GM19238 (cell line): Measurements from ENCODE around the gene SLC38A8.
A peak's percentile ranks its signal among the peaks of the same experiment; 100 is the strongest.

ENCODE experiments used
- DNase-seq: peaks from one replicate; pipeline ENCODE4 v3.0.0; 2011; ENCODE audit warnings: low spot score; ENCODE audit not compliant: insufficient read length

Gene SLC38A8

DNA sequence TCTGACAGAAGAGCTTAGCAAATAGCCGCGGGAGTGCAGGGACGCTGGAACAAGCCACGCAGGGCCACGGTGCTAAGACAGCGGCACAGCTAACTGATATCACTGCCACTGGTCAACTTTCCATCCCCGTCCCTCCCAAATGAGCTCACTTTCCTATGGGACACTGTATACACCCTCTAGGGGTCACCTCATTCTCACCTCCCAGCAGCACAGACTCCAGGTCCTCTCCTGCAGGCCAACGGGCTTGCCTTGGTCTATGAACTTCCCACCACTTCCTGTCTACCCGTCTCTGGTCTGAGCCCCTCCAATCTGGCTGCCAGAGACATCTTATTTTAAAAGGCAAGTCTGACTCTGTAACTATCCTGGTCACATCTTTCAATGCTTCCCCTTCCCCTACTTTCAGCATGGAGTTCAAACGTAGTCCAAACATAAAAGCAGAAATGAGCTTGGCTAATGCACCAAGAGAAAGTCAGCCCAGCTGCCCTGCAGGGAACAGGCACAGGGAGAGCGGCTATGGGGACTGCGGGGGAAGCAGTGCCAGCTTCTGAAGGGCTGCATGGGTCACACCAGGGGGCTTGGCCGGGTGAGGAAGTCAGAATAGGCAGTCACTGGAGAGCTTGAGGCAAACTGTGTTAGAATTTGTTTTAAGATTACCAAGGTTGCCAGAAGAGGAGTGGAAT, 26.3 kb upstream of the SLC38A8 start:
- DNase-seq, result no peak

DNA sequence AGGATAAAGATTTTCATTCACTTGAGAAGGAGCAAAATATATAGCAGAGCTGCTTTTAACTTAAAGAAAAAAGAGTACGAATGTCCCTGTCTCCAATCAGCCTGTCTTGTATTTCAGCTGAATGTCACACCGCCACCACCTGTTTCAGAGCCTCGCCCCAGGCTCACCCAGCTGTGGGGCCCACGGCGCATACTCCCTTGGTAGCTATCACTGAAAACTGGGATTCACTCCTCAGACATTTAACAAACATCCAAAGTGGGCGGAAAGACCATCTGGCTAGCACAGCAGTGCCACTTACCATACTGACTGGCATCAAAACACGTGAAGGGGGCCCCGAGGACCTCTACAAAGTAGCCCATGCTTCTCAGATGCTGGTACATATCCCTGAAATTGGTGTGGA, 25.4 kb upstream of the SLC38A8 start:
- no peak for DNase-seq

DNA sequence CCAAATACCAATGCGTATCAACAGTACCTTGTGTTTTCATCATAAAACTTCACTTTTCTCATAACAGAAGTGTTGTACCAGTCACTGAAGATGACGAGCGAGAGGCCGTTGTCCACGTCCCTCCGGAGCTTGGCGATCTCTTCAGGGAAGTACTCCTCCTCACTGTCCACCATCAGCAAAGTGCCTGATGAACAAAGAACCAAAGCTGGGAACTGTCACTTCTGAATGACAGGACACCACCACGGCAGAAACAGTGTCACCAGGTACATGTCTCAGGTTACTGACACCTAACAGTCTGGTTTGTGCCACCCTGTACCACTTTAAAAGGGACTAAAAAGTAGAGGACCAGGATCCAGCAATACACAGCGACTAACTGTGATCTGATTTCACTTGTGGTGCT, 25.0 kb upstream of the SLC38A8 start:
- DNase-seq, result no peak

DNA sequence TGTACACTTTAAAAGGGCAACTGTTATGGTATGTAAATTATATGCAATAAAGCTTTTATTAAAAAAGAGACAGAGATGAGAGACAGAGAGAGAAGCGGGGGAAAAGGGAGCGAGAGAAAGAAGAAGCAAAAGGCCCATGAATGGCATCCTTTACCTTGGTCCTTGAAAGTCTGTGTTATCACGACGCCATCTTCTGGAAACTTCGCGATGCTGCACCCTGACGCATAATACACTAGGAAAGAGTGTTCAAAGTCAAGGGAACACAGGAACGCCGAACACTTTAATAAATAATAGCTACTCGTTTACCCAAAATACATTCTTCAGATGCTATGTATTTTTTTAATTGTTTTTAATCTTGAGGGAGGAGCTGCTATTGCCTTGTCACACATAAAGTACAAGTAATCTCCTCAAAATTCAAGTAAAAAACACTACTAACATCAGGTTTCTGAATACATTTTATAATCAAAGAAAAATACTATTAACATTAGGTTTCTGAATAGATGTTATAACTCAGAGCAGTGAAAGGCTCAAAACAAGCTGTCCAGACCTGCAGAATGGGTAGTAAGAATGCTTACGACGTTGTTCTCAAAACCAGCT, 23.0 kb upstream of the SLC38A8 start:
- no peak for DNase-seq

DNA sequence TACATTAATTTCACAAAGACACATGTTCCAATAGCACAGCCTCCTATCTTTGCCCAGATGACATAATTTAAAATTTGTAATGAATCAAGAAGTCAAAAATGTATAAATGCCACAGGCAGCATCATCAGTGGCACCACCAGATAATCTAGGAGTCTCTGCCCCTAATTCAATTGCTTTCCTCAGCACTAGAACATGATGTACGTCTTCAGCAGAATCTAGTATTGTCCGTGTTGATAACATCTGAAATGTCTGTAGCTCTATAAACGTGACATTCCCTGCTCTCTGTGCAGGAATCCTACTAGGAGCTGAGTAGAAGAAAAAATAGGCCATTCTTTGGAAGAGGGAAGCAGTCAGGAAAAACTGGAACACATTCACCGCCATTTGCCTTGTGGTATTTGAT, 21.4 kb upstream of the SLC38A8 start:
- no peak for DNase-seq

DNA sequence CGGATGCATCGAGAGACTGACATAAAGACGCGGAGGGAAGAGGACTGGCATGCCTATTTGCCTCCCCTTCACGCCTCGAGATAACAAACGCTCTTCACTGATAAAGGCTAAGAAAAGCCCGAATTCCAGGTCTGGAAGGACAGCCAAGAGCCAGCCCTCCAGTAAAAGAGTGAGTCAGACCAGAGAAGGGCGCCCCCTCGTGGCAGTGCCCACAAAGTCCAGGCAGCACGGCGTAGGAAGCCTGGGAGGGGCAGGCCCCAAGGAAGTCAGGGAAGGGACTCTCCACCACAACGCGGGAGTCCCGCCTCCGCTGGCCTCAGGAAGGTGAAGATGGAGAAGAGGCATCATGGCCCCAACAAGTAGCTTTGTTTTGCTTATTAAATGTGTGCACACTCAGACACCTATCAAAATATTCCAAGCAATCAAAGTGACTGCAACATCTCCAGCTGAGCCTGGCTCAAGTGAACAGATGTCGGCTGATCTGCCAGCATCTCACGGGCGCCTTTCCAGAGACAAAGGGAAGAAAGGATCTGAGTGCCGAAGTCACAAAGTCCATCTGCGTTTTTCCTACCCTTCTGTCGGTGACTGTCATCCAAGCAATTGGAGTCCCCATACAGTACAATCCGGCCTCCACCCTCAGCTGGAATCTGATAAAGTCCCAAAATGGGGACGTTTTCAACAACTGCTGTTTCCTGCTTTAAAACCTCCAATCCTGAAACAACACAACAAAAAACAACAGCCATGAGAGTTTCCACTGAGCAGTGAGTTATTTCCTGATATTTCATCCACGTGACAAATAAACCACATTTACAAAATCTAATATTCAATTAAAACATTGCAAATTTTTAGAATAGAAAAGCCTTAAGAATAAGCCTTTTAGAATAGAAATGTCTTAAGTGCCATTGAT, 20.4 kb upstream of the SLC38A8 start:
- DNase-seq, result peak; percentile 39

DNA sequence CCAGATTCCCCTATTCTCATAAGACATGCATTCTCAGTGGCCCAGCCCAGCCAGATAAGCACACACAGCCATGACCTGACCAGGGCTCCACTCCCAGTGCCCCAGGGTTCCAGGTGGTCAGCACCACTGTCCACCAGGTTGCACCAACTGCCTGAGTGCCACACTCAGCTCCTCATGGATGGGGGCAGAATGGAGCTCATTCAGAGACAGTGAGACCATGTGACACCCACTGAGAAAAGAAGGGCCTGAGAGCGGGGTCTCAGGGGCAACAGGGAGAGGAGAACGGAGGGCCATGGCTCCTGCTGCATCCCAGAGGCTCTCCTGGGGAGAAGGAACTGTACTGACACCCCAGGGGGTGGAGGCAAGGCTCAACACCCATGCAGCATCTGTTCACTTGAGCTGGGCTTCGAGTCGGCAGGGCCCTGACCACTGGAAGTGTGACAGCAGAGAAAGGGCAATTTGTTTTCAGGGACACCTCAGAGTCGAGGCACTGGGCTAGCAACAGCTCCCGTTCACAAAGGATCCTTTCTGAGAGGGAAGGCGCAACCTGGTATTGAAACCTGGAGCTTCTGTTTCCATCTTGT, 18.7 kb upstream of the SLC38A8 start:
- no peak for DNase-seq

DNA sequence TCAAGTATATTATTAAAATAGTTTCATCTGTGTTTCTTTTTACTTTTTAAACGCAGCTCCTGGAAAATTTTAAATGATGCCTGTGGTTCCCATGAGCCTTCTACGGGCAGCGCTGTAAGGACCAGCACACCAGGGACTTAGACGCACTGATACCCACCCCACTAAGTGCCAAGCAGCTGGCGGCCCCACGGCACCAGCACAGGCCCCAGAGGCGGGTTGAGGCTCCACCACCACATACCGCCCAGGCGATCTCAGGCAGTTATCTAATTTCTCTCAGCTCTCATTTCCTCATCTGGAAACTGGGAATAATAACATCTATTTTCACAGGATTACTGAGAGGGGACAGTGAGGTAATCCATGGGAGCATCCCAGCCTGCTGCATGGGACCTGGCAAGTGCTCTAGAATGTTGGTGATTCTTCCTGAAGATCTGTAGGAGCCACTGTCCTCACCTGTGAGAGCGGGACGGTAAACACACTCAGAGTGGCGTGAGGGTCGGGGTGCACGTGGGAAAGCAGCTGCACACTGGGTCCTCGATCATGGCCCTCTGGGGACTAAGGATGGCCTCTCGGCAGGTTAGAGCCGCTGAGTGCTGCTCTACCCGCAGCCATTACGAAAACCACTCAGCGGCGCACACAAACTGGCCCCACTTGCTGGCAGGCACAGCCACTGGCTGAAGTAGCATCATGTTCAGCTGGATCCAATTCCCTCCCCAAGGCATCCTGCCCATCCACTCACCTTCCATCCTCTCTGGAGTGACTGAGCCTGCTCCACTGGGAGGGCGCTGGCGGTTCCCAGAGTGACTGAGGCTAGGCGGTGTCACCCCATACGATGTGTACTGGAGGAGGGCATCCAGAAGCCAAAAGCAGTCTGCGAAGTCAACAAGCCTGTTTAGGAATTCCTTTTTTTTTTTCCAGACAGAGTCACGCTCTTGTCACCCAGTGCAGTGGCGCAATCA, 17.6 kb upstream of the SLC38A8 start:
- no peak for DNase-seq

DNA sequence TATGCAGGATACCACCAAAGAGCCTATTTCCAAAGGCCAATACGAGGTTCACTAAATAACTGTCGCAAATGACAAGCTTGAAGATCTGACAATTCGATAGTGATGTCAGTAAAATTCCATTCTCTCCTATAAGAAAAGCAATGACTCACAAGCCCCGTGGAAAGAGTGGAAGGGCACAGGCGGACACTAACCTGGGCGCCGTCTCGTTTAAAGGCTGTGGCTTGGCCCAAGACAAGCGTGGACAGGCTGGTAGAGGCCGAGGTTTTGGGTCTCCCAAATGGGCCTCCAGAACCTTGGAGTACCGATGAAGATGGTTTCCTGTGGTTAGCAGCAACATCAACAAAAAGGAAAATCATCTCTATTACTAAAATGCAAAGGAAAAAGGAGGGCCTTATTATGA, 16.5 kb upstream of the SLC38A8 start:
- no peak for DNase-seq

DNA sequence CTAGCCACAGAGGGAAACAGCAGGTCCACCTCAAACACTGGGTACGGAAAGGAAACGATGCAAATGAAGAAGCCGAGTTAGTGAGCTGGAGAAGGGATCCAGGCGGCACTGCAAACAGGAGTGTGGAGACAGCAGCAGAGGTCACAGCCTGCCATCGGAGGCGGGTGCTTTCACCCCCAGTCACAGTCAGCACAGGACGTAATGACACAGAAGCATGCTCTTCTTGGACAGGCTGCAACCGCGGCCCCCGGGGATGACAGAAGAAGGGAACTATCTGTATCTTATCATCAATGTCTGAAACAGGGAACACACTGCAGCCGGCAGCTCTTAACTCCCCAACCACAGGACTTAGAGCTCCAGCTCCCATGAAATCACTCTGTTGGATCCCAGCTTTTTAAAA, 16.1 kb upstream of the SLC38A8 start:
- no peak for DNase-seq

DNA sequence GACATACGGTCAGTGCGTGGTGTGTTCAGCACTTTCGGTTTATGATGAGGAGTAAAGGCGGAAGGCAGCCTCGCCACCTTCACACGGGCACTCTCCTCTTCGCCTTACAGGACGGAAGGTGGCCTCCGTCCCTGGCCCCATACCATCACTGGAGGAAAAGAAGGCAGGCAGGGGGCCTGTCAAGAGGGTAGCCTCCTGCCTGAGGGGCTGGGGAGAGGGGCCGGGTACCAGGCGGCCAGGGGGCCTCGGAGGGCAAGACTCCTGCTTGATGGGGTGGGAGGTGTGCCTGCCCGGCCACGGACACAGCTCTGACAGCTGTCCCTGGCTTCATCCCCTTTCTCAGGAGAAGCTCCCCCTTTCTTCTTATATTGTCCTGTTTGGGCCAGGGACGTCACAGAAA, 15.6 kb upstream of the SLC38A8 start:
- no peak for DNase-seq

DNA sequence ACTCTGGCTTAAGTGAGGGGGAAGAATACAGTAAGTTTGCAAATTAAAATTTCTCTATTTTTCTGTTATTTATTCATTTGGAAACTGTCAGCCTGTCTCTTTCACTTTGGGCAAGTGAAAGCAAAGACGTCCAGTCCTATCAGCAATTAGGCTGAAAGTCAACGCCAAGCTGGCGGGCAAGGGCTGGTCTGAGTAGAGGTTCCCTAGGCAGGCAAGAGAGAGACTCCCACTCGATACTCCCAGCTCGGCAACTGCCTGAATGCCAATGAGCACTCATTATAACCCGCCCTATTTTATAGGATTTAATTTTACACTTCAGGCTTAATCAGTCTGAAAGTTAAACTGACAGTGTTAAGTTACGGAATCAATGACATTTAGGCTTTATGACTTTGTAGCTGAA, 14.3 kb upstream of the SLC38A8 start:
- no peak for DNase-seq

DNA sequence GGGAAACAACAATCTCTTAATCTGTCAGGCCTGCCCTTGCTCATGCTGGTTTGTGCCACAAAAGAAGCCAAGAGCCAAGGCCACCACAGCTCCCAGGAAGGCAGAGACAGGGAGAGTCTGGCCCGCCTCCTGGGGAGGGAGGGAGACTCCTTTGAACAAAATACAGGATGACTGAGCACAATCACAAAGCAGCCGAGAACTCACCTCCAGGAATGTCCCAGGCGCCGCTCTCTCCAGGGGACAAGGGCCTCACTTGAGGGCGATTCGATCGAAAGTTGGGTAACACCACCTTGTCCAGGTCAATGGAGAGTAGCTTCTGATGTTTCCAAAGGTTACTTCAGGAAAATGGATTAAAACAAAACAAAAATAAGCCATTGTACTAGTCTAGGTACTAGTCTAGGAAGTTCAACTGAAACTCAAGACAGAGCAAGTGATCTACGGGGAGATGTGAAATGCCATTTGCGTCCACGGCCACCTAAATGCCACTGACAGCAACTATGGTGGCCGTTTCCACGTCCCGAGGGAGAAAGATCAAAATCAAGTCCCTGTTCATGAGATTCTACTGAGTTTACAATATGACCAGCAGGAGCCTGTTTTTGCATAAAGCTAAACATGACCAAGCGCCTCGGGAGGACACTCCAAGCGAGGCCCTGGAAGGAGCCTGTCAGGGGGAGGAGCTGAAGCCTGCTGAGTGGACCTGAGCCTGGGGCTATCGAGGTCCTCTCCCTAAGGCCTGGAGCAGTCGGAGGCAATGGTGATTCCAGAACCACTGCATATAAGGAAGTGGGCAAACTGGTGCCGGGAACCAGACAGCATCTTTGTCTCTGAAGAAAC, 13.4 kb upstream of the SLC38A8 start:
- DNase-seq, result no peak

DNA sequence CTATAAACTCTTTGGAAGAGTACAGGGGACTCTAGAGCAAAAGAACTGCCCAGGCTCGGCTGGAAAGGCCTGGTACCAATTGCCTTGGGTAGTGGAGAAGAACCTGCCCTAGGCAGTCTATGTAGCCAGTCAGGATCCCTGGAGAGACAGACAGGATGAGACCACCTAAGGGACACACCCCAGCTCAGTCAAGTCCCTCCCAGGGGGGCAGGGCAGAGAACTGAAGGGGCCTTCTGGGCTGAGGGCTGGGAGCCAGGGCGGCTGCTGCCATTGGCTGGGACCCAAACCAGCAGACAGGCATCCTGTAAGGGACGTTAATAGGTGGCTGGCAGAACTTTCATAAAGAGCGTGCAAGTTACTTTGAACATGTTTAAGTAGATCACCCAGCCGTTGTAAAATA, 12.8 kb upstream of the SLC38A8 start:
- no peak for DNase-seq

DNA sequence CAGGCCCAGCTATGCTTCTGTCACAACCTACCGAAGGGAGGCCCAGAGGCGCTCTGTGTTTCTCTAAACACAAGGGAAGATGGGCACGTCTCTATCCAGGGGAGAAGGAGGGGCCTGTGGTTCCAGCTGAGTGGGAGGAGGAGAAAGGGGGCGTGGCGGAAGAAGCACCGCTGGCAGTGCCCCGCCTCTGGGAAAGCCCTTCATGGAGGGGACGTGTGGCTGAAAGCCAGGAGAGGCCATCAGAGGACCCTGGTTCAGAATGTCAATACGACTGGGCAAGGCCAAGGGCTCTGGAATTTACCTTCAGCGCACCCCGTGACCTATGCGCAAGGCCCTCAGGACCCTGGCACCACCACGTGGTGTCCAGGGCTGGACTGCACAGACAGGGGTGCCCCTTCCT, 12.3 kb upstream of the SLC38A8 start:
- DNase-seq, result no peak

DNA sequence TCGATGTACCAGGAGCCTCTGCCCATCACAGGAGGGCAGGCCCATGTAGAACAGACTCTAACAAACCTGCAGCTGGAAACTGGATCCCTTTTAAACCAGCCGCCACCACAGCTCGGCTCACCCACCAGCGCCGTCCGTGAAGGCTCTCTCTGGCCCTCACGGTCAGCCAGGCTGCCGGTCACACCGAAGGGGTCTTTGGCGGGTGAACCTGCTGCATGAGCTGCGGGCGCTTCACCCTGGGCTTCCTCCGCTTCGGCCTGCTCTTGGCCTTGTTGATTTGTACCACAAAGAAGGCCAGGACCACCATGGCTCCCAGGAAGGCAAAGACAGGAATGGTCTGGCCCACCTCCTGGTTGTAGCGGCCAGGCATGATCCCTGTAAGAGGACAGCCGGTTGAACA, 11.7 kb upstream of the SLC38A8 start:
- DNase-seq, result no peak

DNA sequence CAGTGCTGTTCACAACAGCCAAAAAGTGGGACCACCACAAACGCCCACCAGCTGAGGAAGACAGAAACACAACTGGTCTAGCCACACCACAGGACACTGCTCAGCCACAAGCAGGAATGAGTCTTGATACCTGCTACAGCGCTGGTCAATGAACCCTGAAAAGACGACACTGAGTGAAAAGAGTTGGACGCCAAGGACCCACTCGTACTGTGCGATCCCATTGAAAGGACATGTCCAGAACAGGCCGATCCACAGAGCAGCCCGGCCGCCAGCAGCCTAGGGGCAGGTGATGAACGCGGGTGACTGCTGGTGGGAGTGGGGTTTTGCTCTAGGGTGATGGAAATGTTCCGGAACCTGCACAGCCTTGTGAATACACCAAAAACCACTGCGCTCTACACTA, 10.6 kb upstream of the SLC38A8 start:
- DNase-seq, result no peak

DNA sequence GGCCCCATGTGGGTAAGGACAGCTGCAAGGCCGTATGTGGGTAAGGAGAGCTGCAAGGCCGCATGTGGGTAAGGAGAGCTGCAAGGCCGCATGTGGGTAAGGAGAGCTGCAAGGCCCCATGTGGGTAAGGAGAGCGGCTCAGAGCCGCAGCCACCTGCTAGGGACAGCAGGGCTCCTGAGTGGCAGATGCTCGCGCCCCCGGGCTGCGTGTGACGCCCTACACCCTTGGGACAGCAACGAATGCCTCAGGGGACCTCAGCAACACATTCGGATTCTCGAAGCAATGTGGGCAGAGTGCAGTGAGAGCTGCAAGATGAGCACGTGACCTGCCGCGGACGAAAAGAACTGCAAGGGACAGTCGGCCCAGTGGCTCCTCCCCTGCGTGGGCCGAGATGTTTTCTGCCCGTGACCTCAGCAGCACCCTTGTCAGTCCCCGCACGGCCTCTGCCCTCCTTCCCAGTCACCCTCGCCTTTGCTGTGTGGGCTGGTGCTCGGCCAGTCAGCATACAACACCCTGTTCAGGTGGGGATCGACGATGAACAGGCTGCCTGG, 9.6 kb upstream of the SLC38A8 start:
- DNase-seq, result no peak

DNA sequence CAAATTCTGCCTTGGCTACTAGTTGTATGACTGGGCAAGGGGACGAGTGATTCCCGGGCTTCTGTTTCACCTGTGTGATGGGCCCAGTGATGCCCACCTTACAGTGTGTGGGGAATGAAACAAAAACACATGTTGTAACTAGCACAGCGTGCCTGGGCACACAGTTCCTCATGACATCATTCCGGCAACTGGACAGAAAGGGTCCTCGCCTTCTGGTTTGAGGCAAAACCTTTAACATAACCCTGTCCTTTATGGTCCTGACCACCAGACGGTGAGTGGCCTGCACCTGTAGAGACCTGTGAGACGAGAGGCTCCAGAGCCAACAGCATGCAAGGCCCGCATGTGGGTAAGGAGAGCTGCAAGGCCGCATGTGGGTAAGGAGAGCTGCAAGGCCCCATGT, 7.7 kb upstream of the SLC38A8 start:
- no peak for DNase-seq
